GM21786 (cell line): ENCODE results near the gene CYB5R3.

Source experiments
- ATAC-seq: cut with Tn5 transposase; IDR thresholded peaks from one replicate; pipeline ENCODE4 v1.9.1; 2021; ENCODE audit not compliant: unreplicated experiment

Gene CYB5R3

GRCh38 chr22:42649246-42650099, at the start of gene CYB5R3:
CYB5R3 (minus strand) TSS chr22:42649392; CDS start chr22:42649315, 77 bp downstream.
- peak; percentile 47 for ATAC-seq

DNA sequence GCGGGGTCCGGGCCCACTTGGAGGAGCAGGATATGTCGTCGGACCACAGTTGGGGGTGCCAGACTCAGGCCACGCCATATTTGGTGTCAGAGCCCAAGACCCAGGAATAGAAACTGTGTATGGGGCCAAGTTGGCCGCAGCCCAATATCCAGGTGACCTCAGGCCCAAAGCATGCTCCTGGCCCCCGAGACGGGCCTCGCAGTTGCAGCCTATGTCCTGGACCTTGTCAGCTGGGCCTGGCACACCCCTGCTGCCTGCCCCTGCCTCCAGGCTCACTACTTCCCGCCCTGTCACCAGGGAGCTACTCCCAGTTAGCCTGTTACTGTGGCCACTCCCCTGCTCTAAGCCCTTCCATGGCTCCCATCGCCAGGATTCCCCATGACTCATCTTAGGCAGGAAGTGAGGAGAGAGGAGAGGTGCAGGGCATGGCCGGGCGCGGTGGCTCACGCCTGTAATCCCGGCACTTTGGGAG, 48.4 kb upstream of the CYB5R3 start:
- no peak for ATAC-seq

DNA sequence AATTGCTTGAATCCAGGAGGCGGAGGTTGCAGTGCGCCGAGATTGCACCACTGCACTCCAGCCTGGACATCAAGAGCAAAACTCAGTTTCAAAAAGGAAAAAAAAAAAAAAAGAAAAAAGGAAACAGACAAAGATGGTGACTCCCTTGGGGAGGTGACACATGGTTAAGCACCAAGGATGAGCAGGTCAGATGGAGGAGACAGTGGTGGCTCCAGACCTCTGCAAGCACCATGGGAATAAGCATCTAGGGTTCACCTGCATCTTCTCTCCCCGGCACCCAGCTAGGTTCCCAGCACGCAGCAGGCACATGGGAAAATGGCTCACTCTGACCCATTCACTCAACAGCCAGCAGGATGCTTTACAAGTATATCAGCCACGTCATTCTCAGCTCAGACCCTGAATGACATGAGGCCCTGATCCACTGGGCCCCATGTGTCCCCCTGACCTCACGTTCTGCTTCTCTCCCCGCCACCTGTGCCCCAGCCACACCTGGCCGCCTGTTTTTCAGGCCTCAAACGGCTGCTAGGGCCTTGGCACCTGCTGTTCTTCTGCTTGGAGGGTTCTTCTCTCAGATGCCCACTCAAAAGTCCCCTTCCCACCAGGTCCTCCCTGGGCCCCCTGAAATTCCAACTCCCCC, 47.3 kb upstream of the CYB5R3 start:
- no peak for ATAC-seq

DNA sequence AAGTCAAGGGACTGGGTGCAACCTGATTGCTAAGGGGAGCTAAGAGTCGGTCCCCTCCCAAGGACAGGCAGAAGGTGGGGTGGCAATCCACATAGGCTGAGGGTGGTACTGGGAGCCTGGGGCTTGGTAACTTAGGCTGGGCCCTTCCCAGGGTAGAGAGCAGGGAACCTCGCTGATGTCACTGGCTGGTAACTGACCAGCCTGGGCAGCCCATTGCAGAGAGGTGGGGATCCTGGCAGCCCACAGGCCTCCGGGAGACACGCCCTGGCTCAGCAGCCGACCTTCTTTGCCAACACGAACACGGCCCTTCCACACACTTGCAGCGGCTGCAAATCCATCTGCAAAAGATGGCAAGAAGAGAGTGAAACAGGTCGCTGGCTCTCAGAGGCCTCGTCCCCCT, 46.1 kb upstream of the CYB5R3 start:
- ATAC-seq: no peak

- no peak for ATAC-seq
Observed at GRCh38 chr22:42693763-42694683, 44.8 kb upstream of the CYB5R3 start.

DNA sequence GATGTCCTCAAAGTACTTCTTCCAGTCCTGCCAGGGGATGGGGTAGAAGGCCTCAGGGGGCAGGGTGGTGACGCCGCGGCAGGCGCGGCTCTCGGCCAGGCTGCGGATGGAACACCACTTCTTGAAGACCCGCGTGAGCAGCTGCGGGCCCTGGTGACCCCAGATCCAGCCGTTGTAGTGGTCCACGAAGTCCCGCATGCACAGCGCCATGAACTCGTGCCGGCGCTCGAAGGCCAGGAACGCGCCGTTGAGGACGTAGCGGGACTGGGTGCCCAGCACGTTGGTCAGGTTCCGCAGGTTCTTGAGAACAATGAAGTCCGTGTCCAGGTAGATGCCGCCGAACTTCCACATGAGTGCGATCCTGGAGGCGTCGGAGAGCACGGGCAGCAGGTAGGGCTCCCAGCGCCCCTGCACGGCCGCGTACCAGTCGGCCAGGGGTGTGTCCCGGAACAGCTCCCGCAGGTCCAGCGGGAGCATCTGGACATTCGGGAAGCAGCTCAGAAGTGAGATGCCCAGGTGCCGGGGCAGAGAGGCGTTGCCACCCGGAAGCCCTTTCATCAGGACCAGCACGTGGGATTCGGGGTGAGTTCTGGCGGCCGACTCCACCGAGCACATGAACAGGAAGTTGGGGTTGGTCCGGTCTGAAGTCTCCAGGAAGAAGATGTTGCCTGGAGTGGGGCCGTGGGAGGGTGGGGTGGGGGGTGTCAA, 44.0 kb upstream of the CYB5R3 start:
- ATAC-seq: no peak

- ATAC-seq: no peak
Observed at GRCh38 chr22:42692239-42693054, 43.3 kb upstream of the CYB5R3 start.

- no peak for ATAC-seq
Observed at GRCh38 chr22:42691440-42691839, 42.2 kb upstream of the CYB5R3 start.

DNA sequence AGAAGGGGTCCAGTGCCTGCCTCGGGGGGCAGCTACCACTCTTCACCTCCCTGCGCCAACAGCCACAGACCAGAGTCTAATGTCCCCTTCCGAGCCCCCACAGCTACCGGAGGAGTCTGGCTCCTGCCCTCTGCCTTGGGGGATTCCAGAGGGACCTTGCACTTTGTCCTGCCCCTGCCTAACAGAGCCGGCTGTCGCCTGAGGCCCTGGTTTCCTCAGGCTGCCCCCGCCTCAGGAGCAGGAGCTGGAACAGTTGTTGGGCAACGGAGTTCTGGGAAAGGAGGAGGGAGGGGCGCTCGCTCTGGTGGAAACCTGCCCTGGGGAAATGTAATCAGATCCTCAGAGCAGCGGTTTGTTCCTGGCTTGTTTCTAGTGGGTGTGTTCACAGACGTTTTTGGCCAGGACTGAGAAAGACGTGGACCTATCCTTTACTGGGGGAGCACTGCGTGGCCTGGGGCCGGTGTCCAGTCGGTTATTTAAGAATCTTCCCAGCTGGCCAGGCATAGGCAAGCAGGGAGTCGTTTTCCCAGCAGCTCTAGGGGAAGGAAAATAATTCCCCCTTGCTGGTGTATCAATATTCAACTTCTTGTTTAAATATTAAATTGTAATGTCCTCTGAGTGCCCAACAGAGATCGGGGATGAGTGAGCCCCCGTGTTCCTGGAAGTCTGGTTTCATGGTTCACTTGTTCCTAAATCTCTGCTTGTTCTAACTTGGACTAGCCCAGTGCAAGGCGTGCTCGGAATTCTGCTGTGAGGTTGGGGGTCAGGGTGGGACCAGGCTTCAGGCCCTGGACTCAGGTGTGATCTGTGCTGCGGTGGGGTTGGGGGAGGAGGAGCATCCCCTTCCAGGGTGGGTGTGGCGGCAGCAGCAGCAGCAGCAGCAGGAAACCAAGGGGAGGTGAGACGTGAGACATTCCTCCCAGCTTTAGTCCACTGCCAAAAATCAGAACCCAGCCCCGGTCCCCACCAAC, 39.3 kb upstream of the CYB5R3 start:
- ATAC-seq: no peak

GRCh38 chr22:42686756-42687491, 37.7 kb upstream of the CYB5R3 start:
- ATAC-seq: no peak

- ATAC-seq: no peak
Observed at GRCh38 chr22:42685941-42686653, 36.9 kb upstream of the CYB5R3 start.

DNA sequence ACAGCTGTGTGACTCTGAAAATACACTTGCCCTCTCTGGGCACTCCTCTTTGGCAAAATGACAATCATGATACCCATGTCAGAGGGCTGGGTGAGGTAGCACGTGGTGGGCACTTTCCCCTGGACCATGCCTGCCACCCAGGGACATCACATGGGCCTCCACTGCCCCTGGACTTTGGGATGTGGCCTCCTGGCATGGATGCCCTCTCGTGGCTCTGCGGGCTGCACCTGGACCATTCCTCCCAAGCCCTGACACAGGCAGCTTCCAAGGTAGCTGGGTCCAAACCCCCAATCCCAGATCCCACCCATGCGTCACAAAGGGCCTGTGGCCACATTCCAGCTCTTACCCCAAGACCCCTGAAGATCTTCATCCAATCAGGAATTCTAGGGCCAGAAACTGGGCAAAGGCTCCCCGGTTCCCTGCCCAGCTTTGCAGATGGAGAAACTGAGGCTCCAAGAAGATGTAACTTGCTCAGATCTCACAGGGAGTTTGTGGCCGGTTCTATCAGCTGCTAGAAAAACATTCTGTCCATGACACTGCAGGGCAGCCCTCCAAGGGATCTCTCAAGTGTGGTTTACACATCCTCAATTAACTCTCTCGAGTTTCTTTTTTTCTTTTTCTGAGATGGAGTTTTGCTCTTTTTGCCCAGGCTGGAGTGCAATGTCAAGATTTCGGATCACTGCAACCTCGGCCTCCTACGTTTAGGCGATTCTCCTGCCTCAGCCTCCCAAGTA, 35.4 kb upstream of the CYB5R3 start:
- no peak for ATAC-seq

DNA sequence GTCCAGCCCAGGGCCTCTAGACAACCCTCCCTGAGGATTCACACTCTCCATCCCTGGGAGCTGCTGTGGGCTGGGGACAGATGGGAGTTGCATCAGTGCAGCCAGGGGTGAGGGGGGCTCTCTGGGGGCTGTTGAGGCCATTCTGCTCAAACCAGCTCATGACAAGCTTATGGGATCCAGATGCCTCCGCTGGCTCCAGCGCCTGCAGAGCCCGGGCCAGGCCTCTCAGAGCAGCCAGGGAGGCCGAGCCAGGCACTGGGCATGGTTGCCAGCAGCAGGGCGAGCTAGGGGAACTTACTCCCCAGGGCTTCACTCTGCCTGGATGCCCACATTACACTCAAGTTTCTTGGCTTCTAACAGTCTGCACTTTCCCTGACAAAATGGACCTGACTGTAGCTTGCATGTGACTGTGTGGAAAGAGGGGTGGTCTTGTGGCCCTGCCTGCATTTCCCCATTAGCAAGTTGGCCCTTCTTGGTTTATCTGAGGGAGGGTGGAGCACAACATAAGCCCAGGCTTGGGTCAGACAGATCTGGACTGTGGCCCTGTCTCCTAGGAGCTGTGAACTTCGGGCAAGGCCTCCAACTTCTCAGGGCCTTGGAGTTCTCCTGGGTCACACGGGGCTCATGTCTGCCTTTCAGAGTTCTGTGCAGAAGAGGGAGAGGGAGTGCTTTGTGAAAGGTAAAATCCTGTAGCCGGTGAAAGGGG, 34.5 kb upstream of the CYB5R3 start:
- ATAC-seq: no peak

- no peak for ATAC-seq
Observed at GRCh38 chr22:42682113-42682851, 33.1 kb upstream of the CYB5R3 start.

DNA sequence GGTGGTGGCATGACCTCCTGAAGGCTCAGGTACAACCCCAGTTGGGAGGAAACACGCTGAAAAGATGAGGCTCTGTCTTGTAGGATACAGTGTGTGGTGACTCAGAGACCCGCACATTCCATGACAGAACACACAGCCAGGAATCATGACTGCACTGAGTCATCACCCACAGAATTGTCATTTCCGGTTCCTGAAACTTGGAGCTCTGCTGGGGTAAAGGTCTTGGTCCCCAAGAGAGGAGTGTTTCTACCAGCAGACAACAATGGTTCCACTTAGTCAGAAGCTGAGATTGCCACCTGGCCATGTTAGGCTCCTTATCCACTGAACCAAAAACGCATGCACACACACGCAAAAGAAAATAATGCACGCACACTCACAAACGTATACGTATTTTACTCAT, 31.5 kb upstream of the CYB5R3 start:
- no peak for ATAC-seq
